GM19324 (cell line): Measurements from ENCODE around the gene SEMA3B.
"Not testable (repeated sequence)": the region's sequence is repeated elsewhere in the genome, so short reads cannot be mapped to it uniquely, and the experiment has no call there.

Source experiments
- ATAC-seq: cut with Tn5 transposase; IDR thresholded peaks from one replicate; pipeline ENCODE4 v1.9.1; 2021; ENCODE audit warnings: mild to moderate bottlenecking, moderate library complexity; ENCODE audit not compliant: unreplicated experiment, low FRiP score

SEMA3B gene

DNA sequence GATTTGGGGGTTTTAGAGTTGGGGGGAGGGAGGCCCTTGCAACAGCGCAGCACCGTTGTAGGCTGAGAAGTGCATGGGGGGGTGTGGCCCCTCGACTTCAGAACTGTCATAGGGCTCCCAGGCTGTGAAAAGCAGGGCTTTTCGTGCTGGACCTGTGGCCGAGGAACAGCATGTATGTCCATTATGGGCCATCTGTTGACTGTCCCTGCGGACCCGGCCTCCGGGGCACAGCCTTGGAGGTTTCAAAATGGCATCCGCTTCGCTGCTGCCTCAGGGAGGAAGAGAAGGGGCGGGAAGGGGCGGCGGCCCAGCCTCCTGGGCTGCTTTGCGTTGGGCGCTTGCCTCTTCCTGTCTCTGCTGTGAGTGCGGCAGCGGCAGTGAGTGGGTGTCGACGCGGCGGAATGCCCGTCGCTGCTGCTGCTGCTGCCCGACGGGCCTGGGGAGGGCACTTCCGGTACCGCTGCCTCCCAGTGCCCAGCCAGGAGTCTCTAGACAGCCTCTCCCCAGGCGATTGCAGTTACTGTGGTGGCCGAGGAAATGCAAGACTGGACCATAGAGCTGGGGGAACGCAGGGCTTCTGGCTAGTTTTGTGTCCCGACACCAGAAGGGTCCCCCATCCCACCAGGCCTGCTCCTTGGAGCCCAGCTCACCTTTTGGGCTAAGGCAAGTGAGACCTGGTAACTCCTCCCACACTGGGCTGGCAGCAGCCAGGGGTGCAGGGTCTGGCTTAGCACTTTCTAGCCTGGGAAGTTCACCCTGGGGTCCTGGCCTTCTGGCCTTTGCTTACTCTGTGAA, 31.0 kb upstream of the SEMA3B start:
- ATAC-seq = peak; percentile 28

DNA sequence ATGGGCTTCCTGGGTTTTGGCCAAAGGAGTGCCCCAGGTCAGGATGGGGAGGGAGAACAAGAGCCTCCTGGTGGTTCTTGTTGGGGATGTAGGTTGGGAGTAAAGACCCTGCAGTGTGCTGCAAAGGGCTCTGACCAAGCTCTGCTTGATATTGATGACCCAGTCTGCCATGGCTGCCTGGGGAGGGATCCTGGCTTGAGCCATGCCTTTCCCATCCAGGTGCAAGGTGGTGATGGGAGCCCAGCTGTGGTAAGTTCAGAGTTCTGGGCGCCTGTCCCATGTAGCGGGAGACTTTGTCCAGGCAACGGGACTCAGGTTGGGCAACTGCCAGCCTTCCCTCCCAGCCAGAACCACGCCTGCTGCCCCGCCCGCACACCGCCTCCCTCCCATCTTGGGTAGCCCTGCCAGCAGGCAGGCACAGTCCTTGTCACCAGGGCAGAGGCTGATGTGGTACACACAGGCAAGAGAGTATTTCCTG, 30.4 kb upstream of the SEMA3B start:
- no peak for ATAC-seq

DNA sequence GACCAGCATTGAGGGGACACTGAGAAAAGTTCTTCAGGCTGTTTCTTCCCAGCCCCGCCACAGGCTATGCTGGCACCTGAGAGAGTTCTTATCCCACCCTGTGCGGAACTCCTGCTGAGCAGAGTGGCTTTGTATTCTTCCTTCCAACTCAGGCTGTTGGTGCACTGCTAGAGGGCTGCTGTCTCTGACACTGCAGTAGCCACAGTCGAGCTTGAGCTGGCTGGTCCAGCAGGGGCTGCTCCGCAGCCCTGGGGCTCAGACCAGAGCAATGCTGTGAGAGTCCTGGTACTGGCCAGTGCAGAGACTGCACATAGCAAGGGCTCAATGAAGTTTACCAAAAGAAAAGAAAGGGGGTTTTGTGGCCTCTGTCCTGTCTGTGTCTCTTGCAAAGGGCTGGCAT, 29.3 kb upstream of the SEMA3B start:
- ATAC-seq = no peak

DNA sequence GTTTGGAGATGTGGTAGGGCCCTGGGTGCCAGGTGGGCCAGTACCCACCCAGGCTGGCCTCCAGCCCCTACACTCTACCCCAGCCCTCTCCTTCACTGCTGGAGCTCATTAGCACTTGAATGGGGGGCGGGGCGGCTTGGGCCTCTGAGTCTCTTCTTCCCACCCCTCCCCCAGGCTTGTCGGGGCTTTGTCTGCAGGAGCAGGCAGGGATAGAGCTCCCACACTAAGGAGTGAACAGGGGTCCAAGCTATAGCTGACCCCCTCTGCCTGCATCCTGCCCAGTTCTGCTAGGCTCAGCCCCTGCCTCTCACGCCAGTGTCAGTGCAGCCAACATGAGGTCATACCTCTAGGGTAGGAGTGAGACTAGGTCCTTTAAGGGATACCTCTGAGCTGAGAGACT, 27.8 kb upstream of the SEMA3B start:
- ATAC-seq = no peak

DNA sequence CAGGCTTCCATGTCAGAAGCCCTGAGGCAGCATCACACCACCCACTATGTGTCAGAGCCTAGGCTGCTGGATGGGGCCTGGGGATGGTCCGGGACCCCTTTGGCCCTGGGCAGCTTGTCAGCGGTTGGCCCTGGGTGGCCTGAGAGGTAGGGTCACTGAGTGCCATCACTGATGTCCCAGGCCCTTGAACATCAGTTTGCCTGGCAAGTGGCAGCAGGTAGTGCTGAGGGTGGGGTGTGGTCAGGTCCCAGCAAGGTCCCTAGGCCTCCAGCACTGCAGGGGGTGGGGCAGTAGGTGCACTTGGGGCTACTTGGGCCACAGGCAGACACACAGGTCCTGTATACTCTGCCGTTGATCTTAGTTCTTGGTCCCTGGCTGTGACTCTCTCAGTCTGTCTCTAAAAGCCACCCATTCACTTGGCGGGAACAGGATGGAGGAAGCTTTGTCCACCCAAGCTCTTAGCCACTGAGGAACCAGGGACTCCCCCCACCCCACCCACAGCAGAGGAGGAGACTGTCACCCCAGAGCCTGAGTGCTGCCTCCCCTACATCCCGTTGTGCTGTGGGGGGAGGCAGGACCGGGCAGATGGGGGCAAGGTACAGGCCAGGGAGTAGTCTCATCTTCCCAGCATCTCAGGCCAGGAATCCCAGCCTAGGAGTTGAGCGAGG, 27.1 kb upstream of the SEMA3B start:
- no peak for ATAC-seq

DNA sequence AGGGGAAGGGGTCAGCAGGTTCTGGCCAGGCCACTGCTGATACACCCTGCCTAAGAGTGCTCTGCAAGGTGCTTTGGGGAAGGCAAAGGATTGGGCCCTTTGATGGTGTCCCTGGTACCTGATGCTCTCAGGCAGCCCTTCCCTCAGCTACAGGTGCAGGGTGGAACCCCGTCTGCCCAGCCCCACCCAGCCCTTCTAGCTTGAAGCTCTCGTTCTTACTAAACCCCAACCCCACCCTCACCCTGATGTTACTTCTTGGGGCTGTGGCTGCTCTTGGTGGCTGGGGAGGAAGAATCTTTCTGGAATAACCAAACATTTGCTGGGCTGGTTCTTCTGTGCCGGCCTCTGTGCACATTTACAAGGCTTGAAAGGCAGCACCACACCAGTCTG, 26.6 kb upstream of the SEMA3B start:
- no peak for ATAC-seq

DNA sequence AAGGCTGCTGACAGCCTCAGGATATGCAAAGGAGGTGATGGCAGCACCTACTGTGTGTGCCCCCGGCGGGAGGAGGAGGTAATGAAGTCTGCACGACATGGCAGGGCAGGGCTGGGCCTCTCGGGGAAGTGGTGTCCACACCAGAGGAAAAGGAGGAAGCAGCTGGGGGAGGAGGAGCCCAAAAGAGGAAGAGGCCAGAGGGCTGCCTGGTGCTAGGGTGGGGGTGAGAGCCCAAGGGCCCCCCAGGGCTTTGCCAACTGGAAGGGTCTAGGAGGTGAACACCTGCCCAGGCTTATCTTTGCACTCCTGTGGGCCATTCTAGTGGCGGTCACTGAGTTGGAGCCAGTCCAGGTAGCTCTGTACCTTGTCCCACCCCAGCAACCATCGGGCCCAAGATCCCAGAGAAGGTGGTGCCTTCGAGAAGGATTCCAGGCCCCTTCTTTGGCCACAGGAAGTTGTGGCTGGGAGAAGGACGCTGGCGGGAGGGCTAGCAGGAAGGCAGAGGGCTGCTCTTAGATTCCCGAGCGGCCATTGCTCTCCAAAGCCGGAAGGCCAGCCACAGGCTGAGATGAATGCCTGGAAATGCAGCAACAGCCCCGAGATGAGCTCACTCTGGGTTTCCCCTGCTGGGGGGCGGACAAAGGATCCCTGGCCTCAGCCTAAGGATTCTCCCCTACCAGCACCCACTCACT, 25.9 kb upstream of the SEMA3B start:
- no peak for ATAC-seq

DNA sequence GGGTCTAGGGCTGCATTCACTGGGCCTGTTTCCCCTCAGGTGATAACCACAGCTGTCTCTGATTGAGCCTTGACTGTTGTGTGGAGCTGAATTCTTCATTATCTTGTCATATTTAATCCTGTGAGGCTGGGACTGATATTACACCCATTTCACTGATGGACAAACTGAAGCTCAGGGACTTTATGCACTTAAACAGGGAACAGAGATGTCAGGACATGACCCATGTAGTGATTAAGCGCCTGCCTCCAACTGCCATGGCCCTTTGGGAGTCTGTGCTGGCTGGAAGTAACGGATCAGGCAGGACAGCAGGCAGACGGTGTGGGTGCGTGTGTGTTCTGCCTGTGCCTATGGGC, 25.4 kb upstream of the SEMA3B start:
- no peak for ATAC-seq

DNA sequence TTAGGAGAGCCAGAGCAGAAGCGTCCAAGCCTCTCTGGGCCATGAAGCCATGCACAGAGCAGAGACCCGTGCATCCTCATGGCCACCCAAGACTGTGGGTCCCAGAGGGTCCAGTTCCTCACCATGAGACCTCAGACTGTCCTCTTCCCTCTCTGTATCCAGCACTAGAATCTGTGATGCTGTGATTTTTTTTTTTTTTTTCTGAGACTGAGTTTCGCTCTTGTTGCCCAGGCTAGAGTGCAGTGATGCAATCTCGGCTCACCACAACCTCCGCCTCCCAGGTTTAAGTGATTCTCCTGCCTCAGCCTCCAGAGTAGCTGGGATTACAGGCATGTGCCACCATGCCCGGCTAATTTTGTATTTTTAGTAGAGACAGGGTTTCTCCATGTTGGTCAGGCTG, 24.1 kb upstream of the SEMA3B start:
- not testable (repeated sequence) for ATAC-seq

DNA sequence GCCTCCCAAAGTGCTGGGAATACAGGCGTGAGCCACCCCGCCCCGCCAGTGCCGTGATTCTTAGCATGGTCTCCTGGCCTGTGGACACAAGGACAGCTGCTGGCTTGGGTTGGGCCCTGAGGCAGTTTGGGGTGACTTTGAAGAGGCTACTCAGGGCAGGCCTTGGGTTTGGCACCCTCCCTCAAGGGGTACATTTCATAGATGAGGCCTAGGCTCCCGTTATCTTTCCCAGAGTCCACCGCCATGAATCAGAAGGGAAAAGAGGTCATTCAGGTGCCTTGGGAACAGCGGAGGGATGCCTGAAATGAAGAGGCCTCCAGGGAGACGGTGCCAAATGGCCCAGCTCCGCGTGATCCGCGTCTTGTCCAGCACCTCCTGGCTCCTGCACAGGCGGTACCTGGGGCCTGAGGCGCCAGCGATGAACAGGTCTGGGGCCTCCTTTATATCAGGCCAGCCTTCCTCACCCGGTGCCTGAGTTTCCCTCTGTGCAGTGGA, 23.6 kb upstream of the SEMA3B start:
- ATAC-seq = no peak

DNA sequence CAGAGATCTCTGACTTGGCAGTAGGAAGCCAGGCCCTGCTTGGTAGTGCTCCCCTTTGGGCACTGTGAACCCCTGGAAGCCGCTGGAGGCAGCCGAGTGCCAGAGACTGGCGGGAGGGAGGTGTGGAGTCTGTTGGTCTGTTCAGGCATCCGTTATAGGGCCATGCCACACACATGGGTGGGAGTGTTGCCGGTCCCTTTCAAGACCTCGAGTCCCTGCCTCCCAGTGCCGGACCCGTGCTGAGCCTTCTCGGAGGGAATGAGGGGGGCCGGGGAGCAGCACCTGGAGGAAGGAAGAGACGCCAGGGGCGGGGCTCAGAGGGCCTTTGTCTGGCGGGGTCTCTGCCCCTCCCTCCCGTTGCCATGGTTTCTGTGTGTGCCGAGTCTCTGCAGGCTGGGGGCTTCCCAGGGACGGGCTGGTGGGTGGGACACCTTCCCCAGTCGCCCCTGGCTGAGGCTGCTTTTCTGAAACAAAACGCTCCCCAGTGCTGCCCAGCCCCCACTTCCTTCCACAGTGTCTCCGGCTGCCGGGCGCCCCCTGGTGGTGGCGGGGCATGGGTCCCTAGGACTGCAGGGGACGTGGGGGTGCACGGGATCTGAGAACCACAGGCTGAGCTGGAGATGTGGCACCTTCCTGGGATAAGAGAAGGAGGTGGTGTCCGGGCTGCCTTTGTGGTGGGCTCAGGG, 23.0 kb upstream of the SEMA3B start:
- ATAC-seq = no peak

DNA sequence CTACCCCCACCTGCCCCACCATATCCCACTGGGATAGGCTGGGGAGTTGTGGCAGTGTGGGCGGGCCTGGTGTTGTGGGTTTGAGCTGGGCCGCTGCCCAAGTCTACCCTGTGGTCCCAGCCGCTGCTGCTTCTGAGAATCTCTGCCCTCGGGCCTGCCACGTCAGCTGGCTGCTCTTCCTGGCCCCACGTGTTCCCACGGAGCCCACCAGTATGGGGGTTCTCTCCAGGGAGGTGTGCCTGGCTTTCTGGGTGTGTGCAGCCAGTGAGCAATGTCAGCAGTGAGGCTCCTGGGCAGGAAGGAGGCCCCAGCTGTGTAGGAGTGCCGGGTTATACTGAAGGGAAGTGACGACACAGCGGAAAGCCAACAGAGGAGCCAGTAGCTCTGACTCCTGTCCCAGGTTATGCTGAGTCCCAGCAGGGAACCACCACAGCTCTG, 22.4 kb upstream of the SEMA3B start:
- no peak for ATAC-seq

DNA sequence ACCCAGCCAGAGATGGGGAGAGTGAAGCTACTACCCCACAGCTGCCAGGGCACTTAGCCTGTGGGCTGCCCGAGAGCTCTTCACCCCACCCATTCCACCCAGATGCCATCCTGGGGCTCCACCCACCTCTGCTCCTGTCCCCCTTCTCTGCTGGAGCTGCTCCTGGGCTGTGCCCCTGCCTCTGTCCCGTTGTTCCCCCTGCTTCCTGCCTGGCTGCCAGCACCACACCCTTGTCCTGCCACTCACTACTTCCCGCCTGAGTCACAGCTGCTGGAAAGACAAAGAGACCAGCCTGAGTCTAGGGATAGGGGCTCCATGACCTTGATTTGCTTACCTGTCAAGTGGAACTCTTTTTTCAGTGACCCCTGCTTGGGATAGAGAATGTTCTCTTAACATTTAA, 20.6 kb upstream of the SEMA3B start:
- ATAC-seq = no peak

DNA sequence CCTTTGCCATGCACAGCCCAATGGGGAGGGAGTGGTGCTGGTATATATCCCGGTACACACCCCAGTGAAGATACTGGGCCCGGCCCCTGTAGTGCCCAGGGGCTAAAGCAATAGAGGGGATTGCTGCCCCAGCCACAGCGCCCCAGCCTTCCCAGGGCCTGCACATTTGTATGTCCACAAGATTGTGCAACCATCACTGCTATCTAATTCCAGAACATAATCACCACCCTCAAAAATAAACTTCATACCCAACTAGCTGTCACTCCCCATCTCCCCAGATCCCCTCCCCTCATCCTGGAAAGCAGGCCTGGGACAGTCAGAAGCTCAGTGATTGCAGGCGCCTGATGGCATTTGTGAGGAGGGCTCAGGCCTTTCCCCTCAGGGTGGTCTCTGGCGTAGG, 19.5 kb upstream of the SEMA3B start:
- ATAC-seq = no peak

DNA sequence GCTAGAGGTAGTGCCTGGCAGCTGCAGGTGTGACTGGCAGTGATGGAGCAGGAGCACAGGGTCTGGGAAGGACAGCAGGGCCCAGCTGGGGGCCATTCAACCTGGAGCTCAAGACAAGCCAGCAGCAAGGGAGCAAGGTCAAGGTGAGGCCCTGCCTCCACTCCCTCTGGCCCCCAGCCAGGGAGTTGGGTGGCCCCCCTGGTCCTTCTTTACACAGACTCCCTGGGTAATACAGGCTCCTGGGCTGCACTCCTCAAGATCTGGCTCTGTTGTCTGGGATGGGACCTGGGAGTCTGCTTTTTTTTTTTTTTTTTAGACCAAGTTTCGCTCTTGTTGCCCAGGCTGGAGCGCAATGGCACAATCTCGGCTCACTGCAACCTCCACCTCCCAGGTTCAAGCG, 18.4 kb upstream of the SEMA3B start:
- ATAC-seq = no peak

DNA sequence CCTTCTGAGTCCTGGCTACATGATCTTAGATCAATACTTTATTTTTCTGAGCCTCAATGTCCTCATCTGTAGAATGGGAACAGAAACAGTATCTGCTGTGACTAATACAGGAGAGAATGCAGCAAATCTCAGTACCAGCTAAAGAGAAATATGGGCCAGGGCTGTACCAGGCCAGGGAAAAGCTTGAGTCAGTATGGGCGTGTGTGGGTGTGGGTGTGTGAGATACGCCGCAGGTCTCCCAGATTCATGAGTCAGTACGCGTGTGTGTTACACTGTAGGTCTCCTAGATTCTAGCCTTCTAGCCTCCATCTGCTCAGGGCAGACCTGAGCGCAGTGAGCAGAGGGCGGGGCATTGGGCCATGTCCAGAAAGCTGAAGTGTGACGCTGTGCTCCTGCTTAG, 17.7 kb upstream of the SEMA3B start:
- no peak for ATAC-seq

DNA sequence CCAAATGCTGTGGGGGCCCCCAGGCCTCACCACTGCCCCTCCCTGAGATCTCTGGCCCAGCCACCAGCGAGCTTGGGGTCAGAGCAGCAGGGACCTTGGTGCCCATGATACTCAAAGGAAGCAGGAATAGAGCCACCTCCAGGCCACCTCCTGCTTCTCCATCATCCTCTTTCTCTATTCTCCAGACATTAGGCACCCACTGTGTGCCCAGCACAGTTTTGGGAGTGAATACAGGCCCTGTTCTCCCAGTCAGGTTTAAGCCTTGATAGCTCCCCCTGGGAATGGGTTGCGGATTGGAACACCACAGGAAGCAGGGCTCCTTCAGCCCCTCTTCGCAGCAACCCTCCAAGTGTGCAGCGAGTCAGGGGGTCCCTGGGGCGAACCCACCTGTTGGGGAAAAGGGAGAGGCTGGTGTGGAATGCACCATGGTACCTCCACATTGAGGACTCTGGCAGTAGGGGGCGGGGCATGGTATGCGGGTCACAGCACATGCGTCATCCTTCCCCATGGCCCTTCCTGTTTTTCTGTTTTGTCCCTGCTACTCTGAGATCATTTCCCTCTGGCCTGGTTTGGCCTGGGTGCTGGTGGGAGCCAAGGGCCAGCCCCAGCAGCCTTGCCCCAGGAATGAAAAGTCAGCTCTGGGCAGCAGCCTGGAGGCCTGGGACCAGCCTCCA, 14.2 kb upstream of the SEMA3B start:
- ATAC-seq = no peak

DNA sequence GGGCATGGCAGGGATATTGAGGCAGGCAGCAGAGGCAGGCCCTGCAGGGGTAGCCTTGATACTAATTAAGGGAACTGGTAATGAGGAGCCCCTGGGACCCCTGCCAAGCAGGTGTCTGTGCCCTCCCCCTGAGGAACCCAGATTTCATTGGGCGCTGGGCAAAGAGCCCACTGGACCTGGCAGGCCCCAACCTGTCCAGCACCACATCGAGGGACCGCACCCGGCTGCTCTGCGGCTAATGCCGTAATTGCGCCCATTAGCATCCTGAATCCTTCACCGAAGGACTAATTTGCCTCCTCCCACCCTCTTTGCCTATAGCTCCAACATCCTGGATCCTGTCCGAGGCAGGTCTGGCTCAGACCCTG, 13.7 kb upstream of the SEMA3B start:
- ATAC-seq = no peak

DNA sequence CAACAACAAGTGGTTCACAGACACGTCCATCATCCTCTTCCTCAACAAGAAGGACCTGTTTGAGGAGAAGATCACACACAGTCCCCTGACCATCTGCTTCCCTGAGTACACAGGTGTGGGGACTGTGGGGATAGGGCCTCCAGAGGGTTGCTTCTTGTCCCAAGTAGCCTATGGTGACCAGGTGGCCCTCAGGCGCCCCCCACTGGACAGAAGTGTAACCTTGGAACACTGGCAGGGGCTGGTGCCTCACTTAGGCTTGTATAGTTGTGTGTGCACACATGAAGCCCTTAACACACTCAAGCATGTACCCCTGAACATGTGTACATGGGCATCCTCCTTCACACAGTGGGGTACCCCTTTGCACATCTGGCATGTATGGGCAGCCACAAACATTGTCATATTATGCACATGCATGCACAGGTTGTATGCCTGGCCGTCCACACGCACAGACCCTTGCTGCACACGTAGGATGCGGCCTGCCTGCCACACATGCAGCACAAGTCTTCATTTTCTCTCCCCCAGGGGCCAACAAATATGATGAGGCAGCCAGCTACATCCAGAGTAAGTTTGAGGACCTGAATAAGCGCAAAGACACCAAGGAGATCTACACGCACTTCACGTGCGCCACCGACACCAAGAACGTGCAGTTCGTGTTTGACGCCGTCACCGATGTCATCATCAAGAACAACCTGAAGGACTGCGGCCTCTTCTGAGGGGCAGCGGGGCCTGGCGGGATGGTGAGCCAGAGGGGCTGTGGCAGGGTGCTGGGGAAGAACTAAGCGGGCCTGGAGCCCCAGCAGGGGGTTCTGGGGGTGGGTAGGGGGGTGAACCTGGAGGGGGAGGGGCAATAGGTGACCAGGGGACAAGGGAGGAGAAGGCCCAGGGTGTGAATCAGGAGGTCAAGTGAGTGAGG, 11.7 kb upstream of the SEMA3B start:
- ATAC-seq = no peak
